BLaER1 (cell line): Measurements from ENCODE around the gene CEP85.

Experiments
- H3K27ac ChIP-seq: shearing (Covaris generic); formaldehyde crosslinking; 2 replicates; pipeline ENCODE4 v1.8.1; 2022
- H3K27me3 ChIP-seq: shearing (Covaris generic); formaldehyde crosslinking; 2 replicates; pipeline ENCODE4 v1.8.1; 2022
- H3K36me3 ChIP-seq: shearing (Covaris generic); formaldehyde crosslinking; 2 replicates; pipeline ENCODE4 v1.8.1; 2022
- H3K4me1 ChIP-seq: shearing (Covaris generic); formaldehyde crosslinking; 2 replicates; pipeline ENCODE4 v1.8.1; 2022
- H3K4me2 ChIP-seq: shearing (Covaris generic); formaldehyde crosslinking; 2 replicates; pipeline ENCODE4 v1.8.1; 2022
- H3K4me3 ChIP-seq: shearing (Covaris generic); formaldehyde crosslinking; 2 replicates; pipeline ENCODE4 v1.8.1; 2022
- H3K9ac ChIP-seq: shearing (Covaris generic); formaldehyde crosslinking; 2 replicates; pipeline ENCODE4 v1.8.1; 2022
- H3K9me3 ChIP-seq: shearing (Covaris generic); formaldehyde crosslinking; 2 replicates; pipeline ENCODE4 v1.8.1; 2022
- H4K20me1 ChIP-seq: shearing (Covaris generic); formaldehyde crosslinking; 2 replicates; pipeline ENCODE4 v1.8.1; 2022
- Cebpa-rat ChIP-seq: shearing (Covaris generic); IDR thresholded peaks from 2 replicates; pipeline ENCODE4 v1.8.1; 2022

The CEP85 gene

GRCh38 chr1:26275580-26276431 lies 41.8 kb downstream of the CEP85 start:
- Histone ChIP-seq H3K27me3 (no peaks in the 10 kb centered on the region), H4K20me1 (peaks cover 7% of the 10 kb centered on the region; the same call in 1 of the 2 replicates), H3K27ac (peak overlapping the region; percentile 0; the same call in 1 of the 2 replicates), H3K36me3 (peaks cover 72% of the 10 kb centered on the region), H3K9ac (0 out of 2 replicates have a peak overlapping the region, but pooled peaks have one; percentile 44), H3K9me3 (no peaks in the 10 kb centered on the region), H3K4me3 (no peak overlapping the region), H3K4me2 (0 out of 2 replicates have a peak overlapping the region, but pooled peaks have one; percentile 3), H3K4me1 (peaks cover 50% of the 10 kb centered on the region)
- TF ChIP-seq Cebpa-rat = no peak

- peaks cover 56% of the 10 kb centered on the region for H3K4me1 ChIP-seq
- H4K20me1 ChIP-seq = peaks cover 13% of the 10 kb centered on the region
- H3K4me2 ChIP-seq = no peak overlapping the region
- no peak for TF ChIP-seq Cebpa-rat
- no peak overlapping the region for H3K9ac ChIP-seq
- H3K4me3 ChIP-seq = no peak overlapping the region
- H3K27me3 ChIP-seq = no peaks in the 10 kb centered on the region
- H3K27ac ChIP-seq = peak overlapping the region; percentile 0; the same call in 1 of the 2 replicates
- H3K36me3 ChIP-seq = peaks cover 72% of the 10 kb centered on the region
- H3K9me3 ChIP-seq = no peaks in the 10 kb centered on the region
Observed at GRCh38 chr1:26276432-26276838, 42.4 kb downstream of the CEP85 start.

GRCh38 chr1:26277261-26277661 lies 43.3 kb downstream of the CEP85 start:
- Histone ChIP-seq H3K27me3 (no peaks in the 10 kb centered on the region), H3K4me2 (peak overlapping the region; percentile 96), H3K4me1 (peaks cover 64% of the 10 kb centered on the region), H4K20me1 (peaks cover 19% of the 10 kb centered on the region), H3K4me3 (no peak overlapping the region), H3K9ac (peak overlapping the region; percentile 89), H3K36me3 (peaks cover 70% of the 10 kb centered on the region), H3K27ac (peak overlapping the region; percentile 98), H3K9me3 (no peaks in the 10 kb centered on the region)
- TF ChIP-seq Cebpa-rat = no peak

- no peaks in the 10 kb centered on the region for H3K27me3 ChIP-seq
- peaks cover 24% of the 10 kb centered on the region for H4K20me1 ChIP-seq
- TF ChIP-seq Cebpa-rat = no peak
- peak overlapping the region; percentile 89 for H3K9ac ChIP-seq
- H3K4me1 ChIP-seq = peaks cover 69% of the 10 kb centered on the region
- no peak overlapping the region for H3K4me3 ChIP-seq
- peak overlapping the region; percentile 98 for H3K27ac ChIP-seq
- peak overlapping the region; percentile 96 for H3K4me2 ChIP-seq
- H3K9me3 ChIP-seq = no peaks in the 10 kb centered on the region
- peaks cover 70% of the 10 kb centered on the region for H3K36me3 ChIP-seq
Observed at GRCh38 chr1:26277719-26278118, 43.7 kb downstream of the CEP85 start.

GRCh38 chr1:26278303-26278702 lies 44.3 kb downstream of the CEP85 start:
- Histone ChIP-seq H3K27ac (peak overlapping the region; percentile 98), H3K4me3 (no peak overlapping the region), H4K20me1 (peaks cover 30% of the 10 kb centered on the region), H3K9ac (peak overlapping the region; percentile 89), H3K4me2 (peak overlapping the region; percentile 96), H3K9me3 (no peaks in the 10 kb centered on the region), H3K4me1 (peaks cover 75% of the 10 kb centered on the region), H3K36me3 (peaks cover 70% of the 10 kb centered on the region), H3K27me3 (no peaks in the 10 kb centered on the region)
- no peak for TF ChIP-seq Cebpa-rat

GRCh38 chr1:26278724-26279455 lies 44.9 kb downstream of the CEP85 start:
- H3K4me2 ChIP-seq = peak overlapping the region; percentile 96
- H4K20me1 ChIP-seq = peaks cover 31% of the 10 kb centered on the region
- H3K36me3 ChIP-seq = peaks cover 71% of the 10 kb centered on the region
- peak overlapping the region; percentile 89 for H3K9ac ChIP-seq
- H3K27me3 ChIP-seq = no peaks in the 10 kb centered on the region
- peak overlapping the region; percentile 98 for H3K27ac ChIP-seq
- peak overlapping the region; percentile 86 for H3K4me3 ChIP-seq
- no peaks in the 10 kb centered on the region for H3K9me3 ChIP-seq
- TF ChIP-seq Cebpa-rat = no peak
- H3K4me1 ChIP-seq = peaks cover 81% of the 10 kb centered on the region

GRCh38 chr1:26279456-26280332 lies 45.7 kb downstream of the CEP85 start, which contains the start of gene SH3BGRL3:
Gene SH3BGRL3, plus strand, starts transcription at chr1:26280086. Its CDS starts 70 bp downstream, at chr1:26280156.
- TF ChIP-seq Cebpa-rat = no peak
- Histone ChIP-seq H3K27me3 (no peaks in the 10 kb centered on the region), H3K36me3 (peaks cover 68% of the 10 kb centered on the region), H3K27ac (peak within 1 kb of the TSS; percentile 98), H4K20me1 (peaks cover 31% of the 10 kb centered on the region), H3K4me1 (peaks cover 89% of the 10 kb centered on the region), H3K4me2 (peak within 1 kb of the TSS; percentile 96), H3K4me3 (peak within 1 kb of the TSS; percentile 86), H3K9me3 (no peaks in the 10 kb centered on the region), H3K9ac (peak within 1 kb of the TSS; percentile 89)

GRCh38 chr1:26280333-26281042 lies 46.5 kb downstream of the CEP85 start:
- H3K27ac ChIP-seq = peak overlapping the region; percentile 98
- peaks cover 60% of the 10 kb centered on the region for H3K36me3 ChIP-seq
- peaks cover 92% of the 10 kb centered on the region for H3K4me1 ChIP-seq
- peaks cover 31% of the 10 kb centered on the region for H4K20me1 ChIP-seq
- H3K27me3 ChIP-seq = no peaks in the 10 kb centered on the region
- TF ChIP-seq Cebpa-rat = no peak
- peak overlapping the region; percentile 86 for H3K4me3 ChIP-seq
- peak overlapping the region; percentile 89 for H3K9ac ChIP-seq
- peak overlapping the region; percentile 96 for H3K4me2 ChIP-seq
- H3K9me3 ChIP-seq = no peaks in the 10 kb centered on the region
